SK-N-MC (cell line): ENCODE data around the gene TMEM242.

ENCODE experiments used
- EZH2 ChIP-seq: fragments of 200-600 bp; sonication (generic); IDR thresholded peaks from one replicate; pipeline ENCODE4 v1.6.1; 2017; ENCODE audit warnings: antibody characterized with exemption
- FOXP2 ChIP-seq: optimal IDR thresholded peaks from 2 replicates; pipeline ENCODE3; 2011; ENCODE audit warnings: mild to moderate bottlenecking, moderate library complexity; ENCODE audit not compliant: insufficient read depth; ENCODE audit errors: extremely low read length, control extremely low read depth

- TF ChIP-seq EZH2 (no peak), FOXP2 (no peak)
These were observed 41.0 kb downstream of the TMEM242 start for GRCh38 chr6:157282284-157282683.
